EL (cell line): ENCODE results near the gene GPR89A.
A peak's percentile ranks its signal among the peaks of the same experiment; 100 is the strongest.
"Not testable (repeated sequence)": the region's sequence is repeated elsewhere in the genome, so short reads cannot be mapped to it uniquely, and the experiment has no call there.

Experiments
- DNase-seq: peaks from one replicate; pipeline ENCODE4 v3.0.0-alpha.2; 2016

GPR89A gene

DNA sequence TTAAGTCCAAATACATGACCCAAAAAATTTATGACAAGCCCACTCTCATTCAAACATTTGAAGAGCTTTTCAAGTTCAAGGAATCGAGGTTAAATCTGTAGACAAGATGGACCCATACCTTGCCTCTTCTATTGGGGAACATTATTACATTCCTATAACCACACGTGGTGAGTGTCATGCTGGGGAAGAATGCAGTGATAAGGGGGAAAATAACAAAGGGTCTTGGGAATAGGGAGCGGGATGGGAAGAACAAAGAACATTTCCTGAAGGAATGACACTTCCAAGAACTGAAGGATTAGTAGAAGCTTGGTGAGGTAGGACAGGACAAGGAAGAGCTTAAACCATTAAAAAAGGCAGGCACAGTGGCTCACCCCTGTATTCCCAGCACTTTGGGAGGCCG is 80.5 kb downstream of the GPR89A start:
- no peak for DNase-seq

GRCh38 chr1:145688924-145689323 is 81.1 kb downstream of the GPR89A start:
- DNase-seq = no peak

- DNase-seq = no peak
These were observed 82.1 kb downstream of the GPR89A start for GRCh38 chr1:145689922-145690321.

DNA sequence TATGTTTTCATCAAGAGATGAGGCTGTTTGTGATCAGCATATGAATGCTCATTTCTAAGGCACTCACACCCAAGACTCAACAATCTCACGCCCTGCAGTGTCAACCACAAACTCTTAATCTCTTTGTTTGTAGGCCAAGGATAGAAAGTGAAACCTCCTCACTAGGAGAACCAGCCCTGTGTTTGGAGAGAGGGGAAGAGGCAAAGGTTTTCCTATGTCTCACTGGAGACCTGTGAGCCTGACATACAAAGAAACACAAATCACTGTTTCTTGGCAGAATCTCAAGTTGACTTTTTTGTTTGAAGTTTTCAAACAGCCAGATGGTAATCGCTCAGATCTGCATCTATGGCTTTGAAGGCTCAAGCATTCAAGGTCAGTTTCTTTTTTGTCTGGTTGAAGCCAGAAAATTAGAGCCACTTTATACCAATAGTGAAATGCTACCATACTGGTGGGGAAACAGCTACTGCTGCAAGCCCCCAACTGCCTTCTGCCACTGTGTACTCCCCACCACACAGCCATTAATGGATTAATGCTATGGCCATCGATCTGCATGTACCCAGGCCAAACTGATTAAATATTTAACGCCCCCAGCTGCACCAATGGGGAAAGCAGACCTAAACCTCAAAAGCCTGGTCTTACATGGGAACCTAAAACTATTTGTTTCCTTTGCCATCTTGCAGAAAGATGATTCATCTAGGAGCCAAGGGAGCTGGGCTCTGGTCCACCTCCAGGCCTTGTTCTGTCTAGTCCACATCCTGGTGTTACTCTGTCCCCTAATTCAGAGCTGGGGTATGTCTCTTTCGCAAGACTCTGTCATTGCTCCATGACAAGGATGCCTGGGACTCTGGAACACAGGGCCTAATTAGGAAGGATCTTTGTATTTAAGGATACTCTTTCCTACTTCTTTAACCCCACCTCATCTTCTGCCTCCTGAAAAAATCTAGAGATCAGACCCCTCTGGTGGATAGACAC is 83.1 kb downstream of the GPR89A start:
- DNase-seq = peak; percentile 73

GRCh38 chr1:145692785-145693443 is 85.1 kb downstream of the GPR89A start:
- no peak for DNase-seq

DNA sequence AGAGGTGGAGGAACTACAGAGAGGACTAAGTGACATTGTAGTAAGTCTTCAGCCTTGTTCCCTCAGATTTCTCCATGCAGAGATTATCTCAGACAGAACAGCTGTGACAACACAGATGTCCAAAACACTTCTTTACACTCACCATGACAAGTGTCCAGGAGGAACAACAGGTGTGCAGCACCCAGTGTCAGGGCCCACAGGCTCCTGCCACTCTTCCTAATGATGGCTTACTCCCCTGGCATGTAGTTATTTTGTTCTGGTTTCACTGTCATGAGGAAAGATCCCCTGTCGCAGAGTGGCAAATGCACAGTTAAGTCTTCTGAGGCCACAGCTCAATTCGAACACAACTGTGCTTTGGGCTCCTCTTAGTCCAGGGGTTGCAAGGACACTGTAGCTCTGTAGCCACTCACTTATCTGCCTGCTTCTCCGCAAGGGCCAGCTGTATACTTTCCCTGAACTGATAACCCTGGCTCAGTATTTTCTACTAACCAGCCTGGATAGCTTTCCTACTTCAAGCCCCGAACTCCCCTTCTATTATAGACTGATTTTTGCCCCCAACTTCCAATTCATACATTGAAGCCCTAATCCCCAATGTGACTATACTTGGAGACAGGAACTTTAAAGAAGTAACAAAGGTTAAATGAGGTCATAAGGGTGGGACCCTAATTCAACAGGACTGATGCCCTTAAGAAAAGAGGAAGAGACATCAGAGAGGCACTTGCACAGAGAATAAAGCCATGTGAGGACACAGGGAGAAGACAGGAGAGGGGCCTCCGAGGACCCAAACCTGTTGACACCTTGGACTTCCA is 88.2 kb downstream of the GPR89A start:
- no peak for DNase-seq

GRCh38 chr1:145696630-145696960 is 88.8 kb downstream of the GPR89A start:
- no peak for DNase-seq

- no peak for DNase-seq
These were observed 93.6 kb downstream of the GPR89A start for GRCh38 chr1:145701306-145701862.

- no peak for DNase-seq
These were observed 94.3 kb downstream of the GPR89A start for GRCh38 chr1:145702052-145702451.

- no peak for DNase-seq
These were observed 95.0 kb downstream of the GPR89A start for GRCh38 chr1:145702826-145703225.

DNA sequence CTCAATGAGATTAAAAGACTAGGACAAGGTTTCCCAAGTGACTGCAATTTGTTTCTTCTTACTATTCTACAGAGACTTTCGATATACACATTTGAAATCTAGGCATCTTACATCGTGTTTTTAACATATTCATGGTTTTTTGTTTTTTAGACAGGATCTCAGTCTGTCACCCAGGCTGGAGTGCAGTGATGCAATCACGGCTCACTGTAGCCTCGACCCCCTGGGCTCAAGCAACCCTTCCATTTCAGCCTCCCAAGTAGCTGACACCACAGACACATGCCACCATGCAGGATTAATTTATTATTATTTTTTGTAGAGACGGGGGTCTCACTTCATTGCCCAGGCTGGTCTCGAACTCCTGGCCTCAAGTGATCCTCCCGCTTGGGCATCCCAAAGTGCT is 97.8 kb downstream of the GPR89A start:
- no peak for DNase-seq

- DNase-seq = peak; percentile 96
These were observed 98.4 kb downstream of the GPR89A start for GRCh38 chr1:145706086-145706664.

DNA sequence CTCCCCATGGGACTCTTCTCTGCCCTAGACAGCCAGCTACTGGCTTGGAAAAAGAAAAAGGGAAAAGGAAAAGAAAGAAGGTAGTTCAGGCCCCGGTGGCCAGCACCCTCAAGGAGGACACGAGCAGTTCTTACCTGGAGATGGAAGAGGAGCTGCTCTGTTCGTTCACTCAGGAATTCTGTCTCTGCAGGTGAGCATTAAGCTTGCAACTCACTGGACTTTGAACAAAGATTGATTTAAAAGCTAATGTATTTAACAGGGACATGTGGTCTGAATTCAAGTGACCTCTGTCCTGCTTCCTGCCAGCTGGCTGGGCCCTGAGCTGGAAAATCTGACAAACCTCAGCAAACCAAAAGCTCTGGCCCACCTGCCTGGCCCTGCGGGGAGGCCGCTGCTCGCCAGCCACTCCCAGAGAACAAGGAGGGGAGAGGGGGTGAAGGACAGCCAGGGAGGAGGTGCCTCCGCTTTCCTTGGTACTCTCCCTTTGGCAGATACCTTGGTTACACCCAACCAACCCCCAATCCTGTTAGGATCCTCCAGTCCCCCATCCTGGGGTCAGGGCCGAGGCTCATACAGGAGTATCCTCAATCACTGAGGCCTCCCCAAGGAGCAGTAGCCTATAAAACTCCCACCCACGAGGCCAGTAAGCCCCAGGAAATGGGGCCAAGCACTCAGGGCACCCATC is 99.5 kb downstream of the GPR89A start, which contains the start of gene PDZK1:
PDZK1 (minus strand) TSS at position 186 of the 685 bp plus-strand sequence. CDS start 19,347 bp downstream, outside the sequence.
- DNase-seq = no peak

DNA sequence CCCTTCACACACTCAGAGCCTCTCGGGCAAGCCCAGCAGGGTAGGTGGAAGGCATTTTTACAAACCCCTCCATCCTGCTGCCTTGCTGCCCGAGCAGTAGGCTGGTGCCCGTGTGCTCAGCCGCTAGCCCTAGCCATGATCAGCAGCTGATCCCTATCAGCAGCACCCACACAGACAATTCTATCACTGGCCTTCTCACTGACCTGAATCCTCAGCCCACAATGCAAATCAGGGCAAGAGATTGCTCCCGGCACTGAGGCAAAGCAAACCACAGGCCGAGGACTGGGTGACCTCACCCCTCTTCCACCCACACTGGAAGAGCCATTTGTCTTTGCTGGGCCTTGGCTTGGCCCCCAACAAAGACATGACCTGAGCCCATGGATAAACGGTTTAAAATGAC is 100.3 kb downstream of the GPR89A start:
- DNase-seq = peak; percentile 70

- DNase-seq = no peak
These were observed 102.7 kb downstream of the GPR89A start for GRCh38 chr1:145710291-145711027.

DNA sequence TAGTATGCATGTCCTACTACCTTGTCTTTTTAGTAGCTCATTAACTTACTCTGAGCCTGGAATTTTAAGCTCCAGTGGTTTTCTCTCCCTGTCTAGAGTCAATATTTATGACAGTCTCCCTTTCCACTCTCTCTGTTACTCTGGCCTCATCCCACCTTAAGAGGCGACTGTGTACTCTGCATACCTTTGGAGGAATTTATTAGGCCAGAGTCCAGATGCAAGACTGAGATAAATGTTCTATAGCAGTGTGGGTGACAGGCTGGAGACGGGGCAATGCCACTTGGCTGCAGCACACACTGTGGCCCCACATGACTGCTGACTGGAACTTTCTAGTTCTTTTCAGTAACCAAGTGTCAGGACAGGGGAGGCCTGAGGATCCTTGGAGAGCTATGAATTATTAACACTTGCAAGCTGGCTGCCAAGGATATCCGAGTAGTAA is 103.4 kb downstream of the GPR89A start:
- DNase-seq = no peak

DNA sequence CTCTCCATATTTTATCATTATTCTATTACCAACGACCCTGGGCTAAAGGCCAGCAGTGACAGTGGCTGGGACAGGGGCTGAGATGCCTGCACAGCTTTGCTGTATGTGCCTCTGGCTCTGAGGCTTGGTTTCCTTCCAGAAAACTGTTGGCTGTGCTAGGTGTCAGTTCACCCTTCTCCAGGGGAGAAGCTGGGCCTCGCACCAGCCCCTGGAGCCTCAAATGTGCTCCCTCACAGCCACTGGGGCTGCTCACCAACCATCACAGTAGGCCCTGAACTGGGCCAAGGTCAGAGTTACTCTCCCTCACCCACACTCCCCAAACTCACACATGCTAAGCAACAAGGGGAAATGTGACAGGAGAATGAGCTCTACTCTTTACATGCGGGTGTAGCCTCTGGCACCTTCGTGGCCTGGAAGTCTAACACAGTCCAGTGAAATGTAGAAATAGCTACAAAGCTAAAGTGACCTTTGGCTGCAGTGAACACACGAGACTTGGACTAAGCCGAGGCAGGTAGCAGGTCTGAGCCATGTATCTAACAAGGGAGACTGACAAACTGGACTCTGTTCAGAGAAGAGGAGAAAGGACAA is 106.8 kb downstream of the GPR89A start:
- DNase-seq = no peak

DNA sequence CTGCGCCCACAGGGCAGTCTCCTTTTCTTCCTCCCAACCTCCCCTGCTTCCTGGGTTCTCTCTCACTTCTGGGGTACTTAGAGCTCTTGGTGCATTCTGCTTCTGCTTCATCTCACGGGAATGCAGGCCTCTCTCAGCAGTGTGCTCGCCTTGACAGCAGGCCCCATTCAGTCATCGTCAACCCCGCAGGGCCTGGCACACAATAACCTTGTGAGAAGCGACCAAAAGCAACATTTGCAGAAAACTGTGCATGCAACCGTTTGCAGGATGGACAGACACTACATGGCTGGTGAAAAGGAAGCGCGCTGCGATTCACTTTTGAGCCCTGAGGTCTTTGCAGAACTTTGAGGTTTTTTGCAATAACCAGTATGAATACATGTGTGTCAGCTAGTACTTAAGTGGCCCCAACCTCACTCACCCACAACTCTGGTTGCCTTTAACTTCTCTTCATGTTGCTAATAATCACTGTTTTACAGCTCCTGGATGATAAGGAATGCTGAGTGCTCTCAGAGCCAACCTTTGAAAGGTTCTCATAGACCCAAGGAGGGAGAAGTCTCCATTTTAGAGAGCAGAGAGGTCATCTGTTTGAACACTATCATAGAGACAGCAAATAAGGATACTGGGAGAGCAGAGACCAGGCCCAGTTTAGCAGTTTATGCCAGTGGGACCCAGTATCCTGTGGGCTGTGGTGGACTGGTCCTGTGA is 109.0 kb downstream of the GPR89A start:
- DNase-seq = peak; percentile 63

DNA sequence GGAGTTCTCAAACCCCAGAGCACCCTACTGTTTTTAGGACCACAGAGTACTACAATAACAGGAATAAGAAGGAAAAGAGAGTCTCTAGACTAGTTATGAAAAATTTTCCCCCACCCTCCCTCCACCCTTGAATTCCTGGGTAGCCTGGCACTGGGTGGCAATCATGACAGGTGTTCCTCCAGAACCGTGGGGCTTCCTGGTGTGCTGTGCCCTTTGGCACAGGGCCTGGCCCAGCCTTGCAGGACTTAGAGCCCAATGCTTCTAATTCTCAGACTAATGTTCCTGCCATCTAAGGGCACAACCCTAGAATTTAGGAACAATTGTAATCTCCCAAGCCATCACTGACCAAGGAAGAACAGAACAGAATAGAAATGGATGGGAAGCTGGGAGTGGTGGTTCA is 110.0 kb downstream of the GPR89A start:
- no peak for DNase-seq

- DNase-seq = not testable (repeated sequence)
These were observed 110.7 kb downstream of the GPR89A start for GRCh38 chr1:145718465-145718864.
